SK-N-SH treated with all-trans-retinoic acid at 6 μM for 48 hours (cell line): Measurements from ENCODE around the gene DENND1B.

ENCODE experiments used
- ARNTL ChIP-seq: fragments of 450-650 bp; formaldehyde crosslinking; IDR thresholded peaks from 2 replicates; pipeline ENCODE4 v1.5.0; 2020; ENCODE audit warnings: low read depth, mild to moderate bottlenecking, moderate library complexity, borderline replicate concordance
- ESRRG ChIP-seq: fragments of 250-450 bp; sonication (Bioruptor Pico); IDR thresholded peaks from 2 replicates; pipeline ENCODE4 v1.6.1; 2021; ENCODE audit warnings: mild to moderate bottlenecking
- ISL1 ChIP-seq: fragments of 250-450 bp; sonication (Bioruptor Pico); IDR thresholded peaks from 2 replicates; pipeline ENCODE4 v2.1.2; 2022; ENCODE audit warnings: mild to moderate bottlenecking, moderate library complexity
- PATZ1 ChIP-seq: fragments of 250-450 bp; sonication (Bioruptor Pico); IDR thresholded peaks from 2 replicates; pipeline ENCODE4 v1.8.0; 2020; ENCODE audit warnings: mild to moderate bottlenecking, moderate library complexity, borderline replicate concordance
- PPARA ChIP-seq: fragments of 250-450 bp; sonication (Bioruptor Pico); IDR thresholded peaks from 2 replicates; pipeline ENCODE4 v1.5.0; 2020; ENCODE audit warnings: mild to moderate bottlenecking, borderline replicate concordance
- RARB ChIP-seq: fragments of 250-450 bp; sonication (Bioruptor Pico); IDR thresholded peaks from 2 replicates; pipeline ENCODE4 v1.8.0; 2021; ENCODE audit warnings: mild to moderate bottlenecking, moderate library complexity
- SNAI2 ChIP-seq: fragments of 250-450 bp; sonication (Bioruptor Pico); IDR thresholded peaks from 2 replicates; pipeline ENCODE4 v1.5.0; 2020; ENCODE audit warnings: mild to moderate bottlenecking, moderate library complexity
- TSHZ2 ChIP-seq: fragments of 250-450 bp; sonication (Bioruptor Pico); IDR thresholded peaks from 2 replicates; pipeline ENCODE4 v1.5.0; 2020; ENCODE audit warnings: mild to moderate bottlenecking, moderate library complexity
- ZFP30 ChIP-seq: fragments of 450-650 bp; formaldehyde crosslinking; IDR thresholded peaks from 2 replicates; pipeline ENCODE4 v1.5.0; 2022; ENCODE audit warnings: mild to moderate bottlenecking, moderate library complexity
- ZNF70 ChIP-seq: fragments of 450-650 bp; formaldehyde crosslinking; IDR thresholded peaks from 2 replicates; pipeline ENCODE4 v1.5.0; 2020; ENCODE audit warnings: mild to moderate bottlenecking, moderate library complexity
- ZNF8 ChIP-seq: fragments of 450-650 bp; formaldehyde crosslinking; IDR thresholded peaks from 2 replicates; pipeline ENCODE4 v1.5.0; 2020; ENCODE audit warnings: mild to moderate bottlenecking, moderate library complexity
- TF ChIP-seq, protein P1 (sequence below): fragments of 250-450 bp; sonication (Bioruptor Pico); IDR thresholded peaks from 2 replicates; pipeline ENCODE4 v1.5.1; 2020; ENCODE audit warnings: low read depth, mild to moderate bottlenecking, moderate library complexity

DNA sequence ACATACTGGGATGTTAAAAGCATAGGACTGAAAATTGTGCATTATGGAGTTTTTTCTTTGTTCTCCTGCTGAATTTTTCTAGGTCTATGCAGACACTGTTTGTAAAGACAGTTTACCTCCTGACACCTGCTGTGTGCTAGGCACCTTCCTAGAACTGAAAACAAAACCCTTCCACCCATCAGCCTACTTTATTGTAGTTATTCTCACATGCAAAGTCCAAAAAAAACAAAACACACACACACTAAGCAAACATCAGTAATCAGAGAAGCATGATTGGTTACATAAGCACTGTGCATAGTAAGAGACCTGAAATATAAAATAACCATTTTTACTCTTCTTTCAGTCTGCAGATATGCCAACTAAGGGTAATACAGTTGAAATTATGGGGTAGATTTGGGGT, 312.1 kb downstream of the DENND1B start:
- TF ChIP-seq, protein P1, sequence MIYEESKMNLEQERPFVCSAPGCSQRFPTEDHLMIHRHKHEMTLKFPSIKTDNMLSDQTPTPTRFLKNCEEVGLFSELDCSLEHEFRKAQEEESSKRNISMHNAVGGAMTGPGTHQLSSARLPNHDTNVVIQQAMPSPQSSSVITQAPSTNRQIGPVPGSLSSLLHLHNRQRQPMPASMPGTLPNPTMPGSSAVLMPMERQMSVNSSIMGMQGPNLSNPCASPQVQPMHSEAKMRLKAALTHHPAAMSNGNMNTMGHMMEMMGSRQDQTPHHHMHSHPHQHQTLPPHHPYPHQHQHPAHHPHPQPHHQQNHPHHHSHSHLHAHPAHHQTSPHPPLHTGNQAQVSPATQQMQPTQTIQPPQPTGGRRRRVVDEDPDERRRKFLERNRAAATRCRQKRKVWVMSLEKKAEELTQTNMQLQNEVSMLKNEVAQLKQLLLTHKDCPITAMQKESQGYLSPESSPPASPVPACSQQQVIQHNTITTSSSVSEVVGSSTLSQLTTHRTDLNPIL (CRISPR knock-in tag), result no peak
- TF ChIP-seq TSHZ2 (CRISPR knock-in tag), result no peak
- no peak for TF ChIP-seq ZFP30
- TF ChIP-seq ISL1, result no peak
- TF ChIP-seq SNAI2 (CRISPR knock-in tag), result no peak
- TF ChIP-seq PATZ1 (CRISPR knock-in tag), result no peak
- no peak for TF ChIP-seq ARNTL (CRISPR knock-in tag)
- TF ChIP-seq PPARA (CRISPR knock-in tag), result no peak
- TF ChIP-seq ZNF8 (CRISPR knock-in tag), result no peak
- TF ChIP-seq RARB (CRISPR knock-in tag), result no peak
- TF ChIP-seq ZNF70, result no peak
- no peak for TF ChIP-seq ESRRG (CRISPR knock-in tag)
